Duodenal mucosa (tissue), 2 donors: ENCODE data around the gene CMIP.

Experiments
- H3K27ac ChIP-seq: one replicate; pipeline ENCODE4 v1.7.0; 2013; ENCODE audit warnings: low read depth, low read length
- H3K27me3 ChIP-seq, 2 donors: one replicate each; pipeline ENCODE4 v1.7.0; 2013; ENCODE audit warnings: low read length in 2 of 2, control low read depth in 1 of 2; ENCODE audit not compliant: insufficient read depth in 2 of 2, control insufficient read depth in 1 of 2
- H3K36me3 ChIP-seq, 2 donors: one replicate each; pipeline ENCODE4 v1.7.0; 2013; ENCODE audit warnings: low read length in 2 of 2, control low read depth in 1 of 2; ENCODE audit not compliant: insufficient read depth in 2 of 2, control insufficient read depth in 1 of 2
- H3K4me1 ChIP-seq, 2 donors: one replicate each; pipeline ENCODE4 v1.7.0; 2013; ENCODE audit warnings: low read length in 2 of 2, control low read depth in 1 of 2; ENCODE audit not compliant: insufficient read depth in 2 of 2, control insufficient read depth in 1 of 2
- H3K4me3 ChIP-seq, 2 donors: one replicate each; pipeline ENCODE4 v1.7.0; 2013; ENCODE audit warnings: low read length in 2 of 2, low read depth in 1 of 2
- H3K9ac ChIP-seq, 2 donors: one replicate each; pipeline ENCODE4 v1.7.0; 2013; ENCODE audit warnings: low read length in 2 of 2, low read depth in 1 of 2
- H3K9me3 ChIP-seq, 2 donors: one replicate each; pipeline ENCODE4 v1.7.0; 2013; ENCODE audit warnings: low read length in 2 of 2, control low read depth in 1 of 2; ENCODE audit not compliant: control insufficient read depth in 1 of 2

CMIP gene

GRCh38 chr16:81505011-81505661 is 60.5 kb downstream of the CMIP start:
- Histone ChIP-seq H3K27me3 (no peaks in the 10 kb centered on the region), H3K4me3 (no peak overlapping the region), H3K4me1 (peaks cover 4 to 26% of the 10 kb centered on the region in 2 donors), H3K9ac (no peak overlapping the region), H3K36me3 (peaks cover 9 to 11% of the 10 kb centered on the region in 2 donors), H3K27ac (no peak overlapping the region), H3K9me3 (no peaks in the 10 kb centered on the region)

- Histone ChIP-seq H3K27ac (no peak overlapping the region), H3K36me3 (peaks cover 11% of the 10 kb centered on the region in 2 donors), H3K4me3 (no peak overlapping the region), H3K4me1 (peaks cover 19 to 23% of the 10 kb centered on the region in 2 donors), H3K27me3 (no peaks in the 10 kb centered on the region), H3K9ac (no peak overlapping the region), H3K9me3 (no peaks in the 10 kb centered on the region)
These were observed 64.8 kb downstream of the CMIP start for GRCh38 chr16:81509404-81509803.

DNA sequence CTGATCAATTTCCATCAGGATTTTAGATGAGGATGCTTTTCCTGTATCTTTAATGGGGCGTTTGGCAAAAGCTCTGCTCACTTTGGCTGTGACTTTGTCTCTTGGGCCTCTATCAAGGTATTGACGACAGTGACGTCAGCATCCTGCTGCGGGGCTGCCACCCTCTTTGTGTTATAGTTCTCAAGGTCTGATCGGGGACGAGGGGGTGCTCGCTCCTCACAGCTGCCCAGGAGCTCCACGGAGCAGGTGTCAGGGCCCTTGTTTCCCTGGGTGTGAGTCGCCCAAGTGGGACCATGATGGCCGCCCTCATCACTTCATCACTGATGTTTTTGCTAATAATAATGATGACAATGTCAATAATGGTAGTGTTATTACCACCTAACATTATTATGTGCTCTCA is 65.4 kb downstream of the CMIP start:
- H3K4me1 ChIP-seq, result peaks cover 20 to 28% of the 10 kb centered on the region in 2 donors
- no peak overlapping the region for H3K4me3 ChIP-seq
- peaks cover 11% of the 10 kb centered on the region in 2 donors for H3K36me3 ChIP-seq
- no peaks in the 10 kb centered on the region for H3K27me3 ChIP-seq
- H3K9ac ChIP-seq, result no peak overlapping the region
- H3K27ac ChIP-seq, result no peak overlapping the region
- no peaks in the 10 kb centered on the region for H3K9me3 ChIP-seq

DNA sequence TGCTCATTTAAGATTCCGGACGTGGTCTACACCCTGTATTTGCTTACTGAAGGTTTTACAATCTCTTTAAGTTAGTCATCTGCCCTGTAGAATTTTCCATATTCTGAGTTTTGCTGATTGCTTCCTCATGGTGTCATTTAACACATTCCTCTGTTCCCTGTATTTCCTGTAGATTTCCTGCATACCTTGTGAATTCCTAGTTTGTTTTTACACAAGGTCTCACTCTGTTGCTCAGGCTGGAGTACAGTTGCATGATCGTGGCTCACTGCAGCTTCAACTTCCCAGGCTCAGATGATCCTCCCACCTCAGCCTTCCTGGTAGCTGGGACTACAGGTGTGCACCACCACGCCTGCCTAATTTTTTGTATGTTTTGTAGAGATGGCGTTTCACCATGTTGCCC is 66.8 kb downstream of the CMIP start:
- Histone ChIP-seq H3K27me3 (no peaks in the 10 kb centered on the region), H3K27ac (no peak overlapping the region)

GRCh38 chr16:81513204-81514040 is 68.8 kb downstream of the CMIP start:
- no peaks in the 10 kb centered on the region for H3K27me3 ChIP-seq
- no peak overlapping the region for H3K4me3 ChIP-seq
- H3K4me1 ChIP-seq, result peaks cover 16 to 25% of the 10 kb centered on the region in 2 donors
- no peaks in the 10 kb centered on the region for H3K9me3 ChIP-seq
- H3K27ac ChIP-seq, result peak overlapping the region; percentile 11
- H3K36me3 ChIP-seq, result peaks cover 11 to 21% of the 10 kb centered on the region in 2 donors
- no peak overlapping the region for H3K9ac ChIP-seq

More for the DNA sequence above, 66.8 kb downstream of the CMIP start:
- no peaks in the 10 kb centered on the region for H3K9me3 ChIP-seq
- peaks cover 16 to 25% of the 10 kb centered on the region in 2 donors for H3K4me1 ChIP-seq
- no peak overlapping the region for H3K9ac ChIP-seq
- H3K36me3 ChIP-seq, result peaks cover 11 to 19% of the 10 kb centered on the region in 2 donors
- no peak overlapping the region for H3K4me3 ChIP-seq

DNA sequence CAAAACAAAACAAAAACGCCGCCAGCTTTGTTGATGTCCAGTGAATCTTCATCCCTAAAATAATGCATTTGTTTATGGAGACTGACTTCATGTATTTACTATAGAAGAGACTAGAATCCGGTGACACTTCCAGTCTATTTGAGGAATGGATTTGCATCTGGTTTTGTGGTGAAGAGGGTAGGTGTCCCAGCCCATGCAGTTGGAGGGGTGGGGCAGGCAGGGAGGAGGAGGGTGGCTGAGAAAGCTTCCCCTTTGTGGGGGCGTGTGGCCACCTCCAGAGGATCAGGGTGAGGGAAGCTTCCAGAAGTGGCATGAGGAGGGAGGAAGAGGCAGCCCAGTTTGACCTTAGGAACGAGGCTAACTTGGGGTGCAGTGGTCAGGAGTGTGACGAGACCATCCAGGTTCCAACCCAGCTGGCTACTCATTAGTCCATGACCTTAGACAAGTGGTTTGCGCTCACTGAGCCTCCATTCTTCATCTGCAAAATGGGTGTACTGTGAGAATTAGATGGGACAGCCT is 69.5 kb downstream of the CMIP start:
- Histone ChIP-seq H3K9me3 (no peaks in the 10 kb centered on the region), H3K27ac (peak overlapping the region; percentile 15), H3K9ac (no peak overlapping the region), H3K36me3 (peaks cover 5 to 19% of the 10 kb centered on the region in 2 donors), H3K4me1 (peaks cover 16 to 26% of the 10 kb centered on the region in 2 donors), H3K27me3 (no peaks in the 10 kb centered on the region), H3K4me3 (no peak overlapping the region)

GRCh38 chr16:81514568-81515258 is 70.1 kb downstream of the CMIP start:
- H3K9me3 ChIP-seq, result no peaks in the 10 kb centered on the region
- H3K27ac ChIP-seq, result peak overlapping the region; percentile 15
- no peak overlapping the region for H3K9ac ChIP-seq
- no peak overlapping the region for H3K4me3 ChIP-seq
- peaks cover 4 to 14% of the 10 kb centered on the region in 2 donors for H3K36me3 ChIP-seq
- H3K4me1 ChIP-seq, result peaks cover 20 to 33% of the 10 kb centered on the region in 2 donors
- no peaks in the 10 kb centered on the region for H3K27me3 ChIP-seq

- H3K36me3 ChIP-seq, result peaks cover 0 to 11% of the 10 kb centered on the region in 2 donors
- H3K27ac ChIP-seq, result no peak overlapping the region
- H3K9ac ChIP-seq, result no peak overlapping the region
- H3K9me3 ChIP-seq, result no peaks in the 10 kb centered on the region
- no peaks in the 10 kb centered on the region for H3K27me3 ChIP-seq
- H3K4me3 ChIP-seq, result no peak overlapping the region
- H3K4me1 ChIP-seq, result peaks cover 26 to 38% of the 10 kb centered on the region in 2 donors
These were observed 70.7 kb downstream of the CMIP start for GRCh38 chr16:81515281-81515680.

GRCh38 chr16:81515721-81516120 is 71.1 kb downstream of the CMIP start:
- H3K27ac ChIP-seq, result no peak overlapping the region
- peaks cover 30 to 42% of the 10 kb centered on the region in 2 donors for H3K4me1 ChIP-seq

More at GRCh38 chr16:81515721-81516120, 71.1 kb downstream of the CMIP start:
- Histone ChIP-seq H3K9ac (no peak overlapping the region), H3K27me3 (no peaks in the 10 kb centered on the region), H3K4me3 (no peak overlapping the region), H3K36me3 (peaks cover 0 to 9% of the 10 kb centered on the region in 2 donors), H3K9me3 (no peaks in the 10 kb centered on the region)
